GM12874 (cell line): ENCODE data around the gene GRID1.

Source experiments
- TF ChIP-seq, protein P1 (sequence below): IDR thresholded peaks from 2 replicates; pipeline ENCODE4 v1.5.1; 2011; ENCODE audit warnings: low read depth, mild to moderate bottlenecking, control low read depth, low read length, moderate library complexity; ENCODE audit not compliant: insufficient read depth

GRID1 gene

DNA sequence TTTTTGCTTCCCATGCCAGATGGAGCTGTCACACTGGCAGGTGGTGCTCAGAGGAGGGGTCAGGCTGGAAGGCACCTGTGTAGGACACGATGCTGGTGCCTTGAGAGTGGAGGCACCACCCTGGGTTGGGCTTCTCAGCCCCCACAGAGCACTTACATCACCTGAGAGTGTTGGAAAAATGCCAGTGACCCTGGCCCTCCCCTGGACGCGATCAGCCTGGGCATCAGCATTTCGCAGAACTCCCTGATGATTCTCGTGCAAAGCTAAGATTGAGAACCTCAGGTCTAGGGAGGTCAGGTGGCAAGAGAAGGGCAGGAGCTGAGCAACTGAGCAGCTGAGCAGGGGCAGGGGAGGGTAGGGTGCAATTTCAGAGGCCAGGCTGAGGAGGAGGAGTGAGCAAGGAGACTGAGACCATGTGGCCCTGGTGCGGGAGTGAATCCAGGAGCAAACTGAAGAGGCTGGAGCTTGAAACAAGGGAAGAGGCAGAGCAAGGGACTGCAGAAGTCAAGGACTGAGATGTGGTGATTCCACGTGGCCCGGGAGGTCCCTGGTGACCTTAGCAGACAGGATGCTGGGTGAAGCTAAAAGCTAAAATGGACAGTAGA, 24.7 kb upstream of the GRID1 start:
- TF ChIP-seq, protein P1, sequence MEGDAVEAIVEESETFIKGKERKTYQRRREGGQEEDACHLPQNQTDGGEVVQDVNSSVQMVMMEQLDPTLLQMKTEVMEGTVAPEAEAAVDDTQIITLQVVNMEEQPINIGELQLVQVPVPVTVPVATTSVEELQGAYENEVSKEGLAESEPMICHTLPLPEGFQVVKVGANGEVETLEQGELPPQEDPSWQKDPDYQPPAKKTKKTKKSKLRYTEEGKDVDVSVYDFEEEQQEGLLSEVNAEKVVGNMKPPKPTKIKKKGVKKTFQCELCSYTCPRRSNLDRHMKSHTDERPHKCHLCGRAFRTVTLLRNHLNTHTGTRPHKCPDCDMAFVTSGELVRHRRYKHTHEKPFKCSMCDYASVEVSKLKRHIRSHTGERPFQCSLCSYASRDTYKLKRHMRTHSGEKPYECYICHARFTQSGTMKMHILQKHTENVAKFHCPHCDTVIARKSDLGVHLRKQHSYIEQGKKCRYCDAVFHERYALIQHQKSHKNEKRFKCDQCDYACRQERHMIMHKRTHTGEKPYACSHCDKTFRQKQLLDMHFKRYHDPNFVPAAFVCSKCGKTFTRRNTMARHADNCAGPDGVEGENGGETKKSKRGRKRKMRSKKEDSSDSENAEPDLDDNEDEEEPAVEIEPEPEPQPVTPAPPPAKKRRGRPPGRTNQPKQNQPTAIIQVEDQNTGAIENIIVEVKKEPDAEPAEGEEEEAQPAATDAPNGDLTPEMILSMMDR, result no peak

DNA sequence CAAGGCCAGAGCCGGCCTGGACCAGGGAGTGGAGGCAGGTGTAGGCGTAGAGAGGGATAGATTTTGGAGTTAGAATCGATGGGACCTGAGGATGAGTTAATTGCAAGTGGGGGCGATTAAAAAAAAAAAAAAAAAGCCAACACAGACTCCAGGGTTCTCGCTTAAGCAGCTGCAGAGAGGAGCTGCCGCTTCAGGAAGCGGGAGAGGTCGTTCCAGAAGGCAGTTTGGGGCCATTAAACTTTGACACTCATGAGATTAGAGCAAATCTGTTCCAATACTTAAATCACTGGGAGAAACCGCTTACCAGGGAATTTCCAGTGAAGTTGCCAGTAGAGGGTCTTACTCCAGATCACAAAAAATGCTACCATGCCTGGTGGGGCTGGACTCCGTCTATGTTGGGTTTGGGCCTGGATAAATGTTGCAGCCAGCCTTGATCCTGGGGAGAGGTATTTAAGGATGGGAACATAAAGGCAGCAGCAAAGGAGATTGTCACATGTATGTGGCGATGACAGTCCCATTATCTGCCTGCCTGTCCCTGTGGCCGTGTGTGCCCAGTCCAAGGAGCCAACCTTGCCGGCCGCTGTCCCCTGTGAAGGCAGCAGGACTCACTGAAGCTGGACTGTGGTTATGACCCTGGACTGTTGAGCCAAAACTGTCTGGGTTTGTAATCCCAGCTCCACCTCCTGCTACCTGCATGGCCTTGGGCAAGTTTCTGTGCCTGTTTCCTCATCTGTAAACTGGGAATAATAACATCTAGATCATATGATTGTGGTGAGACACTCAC, 23.9 kb upstream of the GRID1 start:
- TF ChIP-seq, protein P1, result no peak

DNA sequence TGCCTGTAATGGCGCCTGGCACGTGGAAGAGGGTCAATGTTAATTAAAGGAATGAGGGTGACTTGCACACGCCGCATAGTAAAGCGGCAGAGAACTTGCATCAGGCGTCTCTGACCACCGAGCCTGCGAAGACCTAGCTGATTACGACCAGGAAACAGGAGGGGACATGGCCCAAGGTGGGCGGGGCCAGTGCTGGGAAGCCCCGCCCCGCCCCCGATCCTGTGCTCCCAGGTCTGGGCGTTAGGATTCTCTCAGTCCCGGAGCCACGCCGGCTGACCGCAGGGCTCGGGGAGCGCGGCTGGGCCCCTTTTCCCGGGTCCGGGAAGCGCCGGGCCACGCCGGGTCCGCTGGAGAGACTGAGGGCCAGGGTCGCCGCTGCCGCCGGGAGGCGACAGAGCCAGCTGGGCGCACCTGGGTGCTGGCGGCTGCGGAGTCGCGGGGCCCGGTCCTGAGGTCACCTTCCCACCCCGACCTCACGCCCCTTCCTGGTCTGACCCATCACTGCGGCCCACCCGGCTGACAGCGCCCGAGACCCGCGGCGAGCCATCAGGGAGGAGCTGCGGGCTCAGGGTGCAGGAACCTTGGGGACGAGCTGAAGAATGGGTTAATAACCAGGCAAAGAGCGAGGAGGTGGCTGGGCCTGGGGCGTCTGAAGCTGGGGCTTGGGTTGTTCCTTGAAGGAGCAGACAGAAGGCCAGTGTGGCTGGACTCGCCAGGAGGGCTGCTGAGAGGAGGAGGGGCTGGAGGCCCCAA, 23.0 kb upstream of the GRID1 start:
- TF ChIP-seq, protein P1, result peak; percentile 30; the same call in 1 of the 2 replicates

DNA sequence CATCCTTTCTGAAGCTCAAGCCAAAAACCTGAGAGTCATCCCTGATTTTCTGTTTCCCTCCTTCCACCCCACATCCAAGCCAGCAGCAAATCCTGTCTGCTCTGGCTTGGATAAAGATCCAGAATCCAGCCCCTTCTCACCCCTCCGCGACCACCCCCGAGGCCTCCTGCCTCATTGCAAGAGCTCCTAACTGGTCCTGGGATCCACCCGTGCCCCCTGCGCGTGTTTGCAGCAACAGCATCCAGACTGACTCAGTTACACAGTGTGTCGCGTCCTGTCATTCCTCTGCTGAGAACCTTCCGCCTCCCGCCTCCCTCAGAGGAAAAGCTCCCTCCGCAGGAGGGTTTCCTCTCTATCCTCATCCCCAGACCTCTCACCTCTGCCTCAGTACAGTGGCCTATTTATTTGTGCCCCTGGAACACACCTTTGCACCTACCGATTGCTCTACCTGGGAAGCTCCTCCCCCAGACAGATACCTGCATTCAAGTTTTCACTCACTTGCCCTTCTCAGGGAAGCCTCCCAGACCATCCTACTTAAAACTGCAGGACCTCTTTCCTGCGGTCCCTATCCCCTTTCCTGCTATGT, 21.6 kb upstream of the GRID1 start:
- TF ChIP-seq, protein P1, result no peak

DNA sequence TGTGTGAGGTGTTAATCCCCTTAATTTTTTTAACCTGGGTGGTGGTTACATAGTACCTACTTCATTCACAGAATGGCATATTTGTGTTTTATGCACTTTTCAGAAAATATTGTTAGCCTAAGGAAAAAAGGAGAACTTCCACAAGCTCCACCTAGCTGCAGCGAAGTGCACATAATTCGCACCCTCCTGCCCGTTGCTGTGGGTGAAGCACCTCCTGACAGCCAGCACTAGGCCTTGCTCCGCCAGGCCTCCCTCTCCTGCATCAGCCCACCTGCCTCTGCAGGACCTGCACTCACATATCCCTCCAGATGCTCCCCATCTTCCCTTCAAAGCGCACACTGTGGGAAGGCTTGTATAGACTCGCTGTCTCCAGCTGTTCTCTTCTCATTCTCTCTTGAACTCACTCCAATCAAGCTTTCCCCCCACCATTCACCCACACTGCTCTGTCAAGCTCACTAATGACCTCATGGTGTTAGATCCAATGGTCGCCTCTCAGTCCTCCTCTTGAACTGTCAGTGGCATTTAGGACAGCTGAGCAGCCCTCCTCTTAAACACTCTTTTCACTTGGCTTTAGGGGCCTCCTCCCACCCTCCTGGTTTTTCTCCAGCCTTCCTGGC, 20.7 kb upstream of the GRID1 start:
- TF ChIP-seq, protein P1, result peak; percentile 25; the same call in 1 of the 2 replicates

DNA sequence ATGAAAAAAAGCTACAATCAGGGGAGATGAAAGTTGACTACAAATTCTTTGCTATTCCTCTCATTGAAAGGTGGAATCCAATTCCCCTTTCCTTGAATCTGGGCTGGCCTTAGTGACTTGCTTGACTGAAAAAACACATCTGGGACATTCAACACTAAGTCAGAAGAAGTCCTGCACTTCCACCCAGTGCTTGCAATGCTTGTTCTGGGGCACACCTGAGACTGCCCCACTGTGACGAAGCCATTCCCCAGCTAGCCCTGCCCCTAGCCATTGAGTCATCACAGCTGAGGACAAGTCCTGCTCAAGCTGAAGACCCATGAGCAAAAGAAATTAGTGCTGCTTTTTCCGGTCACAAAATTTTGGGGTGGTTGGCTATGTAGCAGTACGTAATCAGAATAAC, 19.2 kb upstream of the GRID1 start:
- TF ChIP-seq, protein P1, result no peak

DNA sequence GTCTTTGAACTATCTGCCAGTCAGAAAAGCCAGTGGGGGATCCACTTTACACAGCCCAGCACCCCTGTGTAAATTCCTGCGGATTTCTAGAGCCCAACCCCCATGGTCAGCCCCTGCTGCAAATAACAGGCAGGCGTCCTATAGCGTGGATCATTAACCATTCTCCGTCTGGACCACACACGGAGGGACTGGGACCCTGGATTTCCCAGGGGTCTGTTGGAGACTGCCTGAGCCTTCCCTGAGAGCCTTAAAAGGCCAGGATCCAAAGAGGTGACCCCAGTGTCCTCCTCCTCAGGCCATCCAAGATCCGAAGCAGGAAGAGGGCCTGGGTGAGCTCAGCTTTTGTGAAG, 11.2 kb upstream of the GRID1 start:
- TF ChIP-seq, protein P1, result no peak
